DMS153 treated with DMSO at 0.1 percent for 48 hours (cell line): ENCODE results near the gene AVPR2.

Source experiments
- DNase-seq: peaks from one replicate; lab custom pipeline; 2025; ENCODE audit not compliant: unreplicated experiment; lab: John Stamatoyannopoulos, UW

AVPR2 gene

DNA sequence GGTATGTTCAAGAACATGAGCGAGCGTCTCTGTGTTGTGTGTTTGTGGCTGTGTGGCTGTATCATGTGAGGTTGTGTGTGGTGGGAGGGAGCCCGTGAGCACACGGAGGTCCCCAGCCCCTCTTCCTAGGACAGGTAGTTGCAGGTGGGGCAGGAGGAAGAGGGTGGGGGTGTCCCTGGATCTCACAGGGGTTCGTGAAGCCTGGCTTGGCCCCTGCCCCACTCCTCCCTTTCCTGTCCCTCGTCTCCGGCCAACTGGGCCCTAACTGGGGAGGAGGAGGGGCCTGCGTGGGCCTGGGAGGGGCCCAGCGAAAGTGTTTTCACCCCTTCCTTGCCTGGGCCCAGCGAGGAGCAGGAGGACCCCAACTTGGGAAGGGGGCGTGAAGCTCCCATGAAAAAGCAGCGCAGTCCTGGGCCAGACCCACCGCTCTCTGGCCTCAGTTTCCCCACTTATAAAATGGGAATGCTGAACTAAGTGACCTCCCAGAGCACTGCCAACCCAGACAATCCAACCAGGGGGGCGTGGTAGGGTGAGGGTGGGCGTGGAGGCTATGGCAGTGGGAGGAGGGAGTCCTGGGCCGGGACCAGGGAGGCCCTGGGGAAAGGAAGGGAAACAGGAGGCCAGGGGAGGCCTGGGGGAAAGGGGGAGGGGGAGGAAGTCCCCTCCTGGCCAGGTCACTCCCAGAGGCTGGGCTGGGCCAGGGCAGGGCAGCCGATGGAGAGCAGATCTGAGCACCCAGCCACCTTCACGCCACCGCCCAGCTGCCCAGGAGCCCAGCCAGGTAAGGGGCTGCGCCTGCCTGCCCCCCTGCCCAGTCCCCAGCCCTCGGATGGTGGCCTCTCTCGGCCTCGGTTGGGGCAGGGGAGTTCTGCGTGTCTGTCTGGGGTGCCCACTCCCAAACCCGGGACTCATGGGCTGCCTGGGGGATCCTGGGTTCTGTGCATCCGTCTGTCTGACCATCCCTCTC, at the start of gene AVPR2:
TSS of gene AVPR2 (plus strand) at position 683 of the 967 bp plus-strand sequence. CDS start 473 bp downstream, outside the sequence.
- no peak for DNase-seq

DNA sequence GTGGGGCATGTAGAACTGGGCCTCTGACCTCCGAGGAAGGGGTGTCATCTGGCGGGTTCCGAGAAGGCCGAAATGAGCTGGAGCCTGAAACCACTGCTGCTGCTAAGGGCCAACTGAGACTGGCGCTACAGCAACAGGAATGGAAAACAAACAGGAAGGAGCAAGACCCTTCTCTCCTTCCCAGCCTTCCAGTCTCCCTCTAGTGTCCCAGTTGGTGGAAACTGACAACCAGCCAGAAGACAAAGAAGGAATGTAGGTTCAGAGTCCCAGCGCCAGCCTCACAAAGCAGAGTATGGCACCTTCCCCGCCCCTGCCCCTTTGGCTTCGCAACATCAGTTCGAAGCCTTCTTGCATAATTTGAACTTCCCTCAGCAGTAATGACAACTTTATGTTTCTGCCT, 49.8 kb upstream of the AVPR2 start:
- DNase-seq: no peak

DNA sequence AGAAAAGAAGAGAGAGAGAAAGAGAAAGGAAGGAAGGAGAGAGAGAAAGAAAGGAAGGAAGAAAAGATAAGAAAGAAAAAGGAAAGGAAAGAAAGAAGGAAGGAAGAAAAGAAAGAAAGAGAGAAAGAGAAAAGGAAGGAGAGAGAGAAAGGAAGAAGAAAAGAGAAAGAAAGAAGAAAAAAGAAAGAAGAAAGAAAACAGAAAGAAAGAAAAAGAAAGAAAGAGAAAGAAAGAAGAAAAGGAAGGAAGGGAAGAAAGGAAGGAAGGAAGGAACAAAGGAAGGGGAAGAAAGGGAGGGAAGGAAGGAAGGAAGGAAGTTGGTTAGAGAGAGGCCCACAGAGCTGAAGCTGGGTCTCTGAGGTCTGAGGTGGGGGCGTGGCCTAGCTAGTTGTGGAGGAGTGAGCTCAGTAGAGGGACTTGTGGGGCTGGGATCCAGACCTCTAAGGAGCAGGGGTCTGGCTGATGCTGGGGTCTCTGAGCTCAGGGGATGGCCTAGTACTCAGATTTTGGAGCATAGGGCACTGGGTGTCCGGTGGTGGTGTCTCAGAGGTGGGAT, 47.0 kb upstream of the AVPR2 start:
- no peak for DNase-seq

DNA sequence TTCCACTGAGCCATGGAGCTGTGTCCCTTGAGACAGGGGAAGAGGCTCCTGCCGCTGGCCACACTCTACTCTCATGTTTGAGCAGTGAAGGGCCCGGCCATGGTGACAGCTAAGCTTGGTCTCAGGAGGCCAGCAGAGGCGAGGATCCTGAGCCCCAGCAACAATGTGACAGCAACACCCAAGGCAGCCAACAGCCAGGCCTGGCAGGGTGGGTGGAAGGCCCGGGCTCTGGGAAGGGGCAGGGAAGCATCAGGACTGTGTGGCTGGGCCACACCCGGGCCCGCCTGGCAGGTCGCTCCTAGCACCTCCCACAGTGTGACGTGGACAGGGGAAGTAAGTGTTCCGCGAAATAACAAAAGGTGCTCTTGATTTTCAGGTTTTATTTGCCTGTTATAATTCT, 43.3 kb upstream of the AVPR2 start:
- no peak for DNase-seq

DNA sequence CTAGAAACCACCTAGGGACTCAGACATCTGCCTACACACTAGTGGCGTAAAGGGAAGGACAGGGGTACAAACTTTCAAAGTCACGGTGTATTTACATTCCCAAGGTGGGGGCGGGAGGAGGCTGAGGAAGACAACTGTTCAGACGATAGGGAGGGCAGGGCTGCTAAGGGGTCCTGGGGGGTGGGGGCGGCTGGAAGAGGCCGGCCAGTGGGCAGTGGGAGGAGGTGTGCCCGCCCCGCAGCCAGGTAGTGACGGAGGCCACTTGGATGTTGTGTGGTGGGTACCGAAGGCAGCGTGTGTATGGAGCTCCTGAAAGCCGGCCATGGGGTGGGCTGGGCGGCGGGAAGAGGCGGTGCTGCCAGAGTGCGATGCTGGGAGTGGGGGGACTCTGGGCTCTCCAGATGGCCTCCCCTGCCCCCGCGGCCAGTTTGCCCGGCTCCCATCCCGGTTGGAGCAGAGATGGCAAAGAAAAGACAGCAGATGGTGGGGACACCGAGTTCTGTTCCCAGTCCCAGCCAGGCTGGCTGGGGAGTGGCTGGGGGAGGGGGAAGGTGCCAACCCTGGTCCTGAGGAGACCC, 42.7 kb upstream of the AVPR2 start:
- DNase-seq: no peak

DNA sequence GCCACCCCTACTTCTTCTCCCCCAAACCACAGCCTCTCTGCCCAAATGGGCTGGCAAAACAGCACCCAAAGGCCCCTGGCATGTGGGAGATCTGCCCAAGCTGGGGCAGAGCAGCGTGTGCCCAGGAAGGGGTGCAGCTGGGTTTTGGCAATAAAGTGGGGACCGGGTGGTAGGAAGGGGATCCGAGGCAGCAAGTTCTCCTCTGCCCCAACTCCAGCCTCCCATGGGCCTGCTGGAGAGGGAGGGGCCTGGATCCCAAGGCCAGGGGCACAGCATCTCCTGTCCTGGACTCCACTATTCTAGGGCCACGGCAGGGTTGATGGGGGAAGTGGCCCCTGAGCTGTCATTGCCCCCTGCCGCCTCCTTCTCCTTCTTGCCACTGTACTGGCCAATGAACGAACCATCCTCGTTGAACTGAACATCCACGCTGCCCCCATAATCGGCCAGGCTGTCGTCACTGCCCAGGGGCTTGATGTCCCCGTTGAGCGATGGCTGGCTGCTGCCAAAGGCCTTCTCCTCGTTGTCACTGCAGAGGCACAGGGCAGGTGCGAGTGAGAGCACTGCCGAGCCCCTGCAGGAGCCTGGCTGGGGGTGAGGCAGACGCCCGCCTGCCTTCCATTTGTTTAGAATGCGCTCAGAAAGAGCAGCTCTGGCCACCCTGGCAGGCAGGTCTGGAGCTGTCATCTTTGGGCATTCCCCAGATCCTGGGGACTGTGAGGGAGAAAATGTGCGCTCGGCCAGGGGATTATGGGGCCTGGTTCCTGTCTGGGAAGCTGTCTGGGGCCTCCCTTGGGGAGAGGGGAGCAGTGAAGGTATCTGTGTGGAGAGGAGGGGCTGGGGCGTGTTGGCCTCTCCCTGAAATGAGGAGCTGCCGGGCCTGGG, 41.9 kb upstream of the AVPR2 start:
- DNase-seq: no peak

DNA sequence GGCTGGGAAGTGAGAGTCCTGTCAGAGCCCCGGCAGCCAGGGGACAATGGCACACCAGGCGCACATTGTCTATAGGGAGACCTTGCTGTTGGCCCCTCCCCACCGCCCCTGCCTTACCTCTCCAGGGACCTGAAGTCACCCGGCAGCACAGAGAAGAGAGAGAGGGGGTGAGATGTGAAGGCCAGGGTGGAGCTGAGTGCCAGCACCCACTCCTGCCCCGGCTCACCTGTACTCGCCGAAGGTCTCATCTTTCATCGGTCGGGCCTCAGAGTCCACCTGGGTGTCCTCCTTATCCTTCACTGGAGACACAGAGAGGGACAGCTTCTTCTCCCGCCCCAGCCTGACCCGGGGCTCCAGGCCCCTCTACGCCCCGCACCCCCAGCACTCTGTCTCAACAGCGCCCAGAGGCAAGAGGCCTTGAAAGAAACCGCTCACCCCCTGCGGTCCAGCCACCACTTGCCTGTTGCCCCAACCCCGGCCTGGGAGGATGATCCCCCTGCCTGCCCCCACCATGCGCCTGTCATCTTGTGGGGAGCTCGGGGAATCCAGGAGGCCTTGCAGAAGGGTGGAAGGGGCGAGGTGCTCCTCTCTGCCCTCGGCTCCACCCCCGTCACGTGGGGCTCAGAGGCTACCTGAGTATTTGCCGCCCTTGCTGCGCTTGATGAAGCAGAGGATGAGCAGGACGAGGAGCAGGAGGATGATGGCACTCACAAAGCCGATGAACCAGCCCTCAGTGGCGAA, 41.1 kb upstream of the AVPR2 start:
- no peak for DNase-seq

DNA sequence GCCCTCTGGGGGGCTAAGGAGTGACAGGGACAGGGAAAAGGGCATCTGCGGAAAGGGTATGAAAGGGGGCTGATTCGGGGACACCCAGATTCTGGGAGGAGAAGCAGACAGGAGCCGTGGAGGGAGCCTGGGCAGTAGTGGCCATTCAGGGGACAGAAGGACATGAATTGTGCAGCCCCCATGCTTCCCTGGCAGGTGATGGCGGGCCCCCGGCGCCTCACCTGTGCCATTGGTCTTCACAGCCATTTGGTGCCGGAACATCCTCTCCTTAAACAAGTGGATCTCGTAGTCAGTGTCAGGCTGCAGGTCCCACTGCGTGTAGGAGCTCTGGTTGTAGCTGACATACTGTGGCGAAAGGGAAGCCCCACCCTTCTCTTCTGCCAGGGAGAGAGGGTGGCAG, 40.4 kb upstream of the AVPR2 start:
- no peak for DNase-seq

DNA sequence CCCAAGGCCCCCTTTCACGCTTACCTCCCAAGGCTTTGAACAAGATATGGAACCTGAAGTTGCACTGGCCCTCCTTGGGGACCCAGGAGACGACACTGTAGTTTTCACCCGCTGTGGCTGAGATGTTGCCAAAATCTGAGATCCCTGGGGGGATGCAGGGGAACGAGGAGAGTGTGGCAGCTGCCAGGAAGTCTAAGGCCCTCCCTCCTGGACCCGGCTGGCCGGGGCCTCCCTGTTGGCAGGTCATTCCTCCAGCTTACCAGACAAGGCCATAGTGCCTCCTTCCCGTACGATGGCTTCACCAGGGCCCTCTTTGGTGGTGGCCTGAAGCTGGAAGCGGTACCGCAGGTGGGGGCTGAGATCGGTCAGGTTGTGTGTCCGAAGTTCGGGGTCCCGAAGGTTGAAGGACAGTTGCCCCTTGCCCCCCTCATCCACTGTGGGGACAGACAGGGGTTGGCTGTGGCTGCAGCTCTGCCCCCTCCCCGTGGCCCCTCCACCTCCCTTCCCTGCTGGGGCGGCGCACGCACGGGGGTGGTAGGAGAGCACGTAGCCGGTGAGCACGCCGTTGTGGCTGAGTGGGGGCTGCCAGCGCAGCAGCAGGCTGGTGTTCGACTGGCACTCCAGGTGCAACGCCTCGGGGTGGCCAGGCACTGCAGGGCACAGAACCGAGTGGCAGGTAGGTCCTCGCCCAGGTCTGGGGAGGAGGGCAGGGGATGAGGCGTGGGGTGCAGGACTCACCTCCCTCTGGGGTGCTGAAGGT, 39.7 kb upstream of the AVPR2 start:
- DNase-seq: no peak

DNA sequence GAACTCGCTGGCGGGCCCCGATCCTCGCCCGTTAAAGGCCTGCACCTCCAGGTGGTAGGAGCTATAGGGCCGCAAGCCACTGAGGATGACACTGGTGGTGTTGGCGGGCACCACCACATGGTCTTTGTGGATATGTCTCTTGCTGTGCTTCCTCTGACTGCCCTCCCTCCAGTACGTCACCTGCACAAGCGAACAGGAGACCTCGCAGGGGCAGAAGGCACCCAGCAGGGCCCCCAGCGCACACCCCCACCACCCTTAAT, 39.2 kb upstream of the AVPR2 start:
- DNase-seq: no peak

DNA sequence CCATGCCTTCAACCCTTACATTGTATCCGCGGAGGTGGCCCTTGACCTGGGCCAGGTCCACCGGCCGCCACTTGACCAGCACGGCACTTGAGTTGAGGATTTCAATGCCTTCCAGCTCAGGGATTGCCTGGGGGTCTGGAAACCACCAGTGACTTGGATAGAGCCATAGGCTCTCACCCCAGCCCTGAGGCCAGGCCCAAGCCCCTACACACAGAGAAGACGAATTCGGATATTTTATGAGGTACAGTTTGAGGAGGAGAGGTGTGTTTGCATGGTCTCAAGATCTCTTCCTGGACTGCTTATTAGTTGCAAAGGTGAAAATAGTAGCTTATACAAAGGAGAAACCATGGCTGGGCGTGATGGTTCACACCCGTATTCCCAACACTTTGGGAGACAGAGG, 38.8 kb upstream of the AVPR2 start:
- DNase-seq: no peak

DNA sequence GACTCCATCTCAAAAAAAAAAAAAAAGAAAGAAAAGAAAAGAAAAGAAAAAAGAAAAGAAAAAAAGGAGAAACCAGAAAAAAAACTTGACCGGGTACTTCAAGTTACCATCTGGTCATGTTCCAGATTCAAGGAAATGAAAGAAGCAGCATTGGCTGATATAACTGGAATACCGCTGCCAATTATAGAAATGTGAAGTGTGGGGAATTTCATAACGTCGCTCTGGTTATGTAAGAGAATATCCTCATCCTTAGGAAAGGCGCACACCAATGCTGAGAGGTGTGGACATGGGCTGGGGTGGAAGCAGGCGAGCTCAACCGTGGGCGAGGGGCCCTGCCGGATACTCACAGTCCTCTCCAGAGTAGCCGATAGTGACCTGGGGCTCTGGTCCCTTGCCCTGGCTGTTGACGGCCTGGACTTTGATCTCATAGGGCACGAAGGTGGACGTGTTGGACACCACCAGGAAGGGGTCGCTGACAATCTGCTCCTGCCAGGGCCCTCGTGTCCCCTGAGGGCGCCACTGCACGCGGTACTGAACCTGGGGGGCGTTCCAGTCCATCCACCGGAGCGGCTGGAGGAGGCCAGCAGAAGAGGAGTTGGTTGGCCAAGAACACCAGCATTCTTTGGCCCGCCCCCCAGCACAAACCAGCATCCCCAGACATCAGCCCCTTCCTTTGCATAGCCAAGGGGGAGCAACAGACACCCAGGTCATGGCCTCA, 38.0 kb upstream of the AVPR2 start:
- DNase-seq: no peak

DNA sequence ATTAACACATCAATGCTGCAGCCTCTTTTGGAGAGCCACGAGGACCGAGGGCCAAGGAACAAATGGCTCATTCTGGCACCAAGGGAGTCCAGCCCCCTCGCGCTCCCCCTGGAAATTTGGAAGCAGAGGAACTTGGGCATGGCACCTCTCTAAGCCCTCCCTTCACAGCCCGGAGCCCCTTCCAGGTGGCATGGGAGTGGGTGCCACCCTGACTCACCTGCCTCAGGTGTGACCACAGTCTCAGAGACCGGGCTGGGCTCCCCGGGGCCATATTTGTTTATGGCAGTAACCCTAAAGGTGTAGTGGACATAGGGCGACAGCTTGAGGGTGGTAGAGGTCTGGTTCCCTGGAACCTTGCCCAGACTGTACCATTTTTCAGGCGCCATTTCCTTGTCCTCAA, 37.3 kb upstream of the AVPR2 start:
- no peak for DNase-seq

DNA sequence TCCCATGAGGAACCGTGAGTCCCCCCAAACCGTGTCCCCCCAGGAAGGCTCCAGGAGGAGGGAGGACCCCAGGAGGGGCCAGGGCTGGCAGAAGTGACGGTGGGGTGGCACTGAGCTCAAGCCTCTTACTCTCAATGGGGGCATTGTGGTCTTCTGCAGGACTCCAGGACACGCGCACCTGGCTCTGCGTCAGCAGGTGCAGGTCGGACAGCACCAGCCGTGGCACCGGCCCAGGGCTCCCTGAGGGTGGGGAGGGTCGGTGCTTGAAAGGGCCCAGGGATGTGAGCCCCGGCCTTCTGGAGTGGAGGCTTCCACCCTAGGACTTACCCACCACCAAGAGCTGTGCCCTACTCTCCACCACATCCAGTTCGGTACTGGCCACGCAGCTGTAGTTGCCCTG, 36.8 kb upstream of the AVPR2 start:
- no peak for DNase-seq

DNA sequence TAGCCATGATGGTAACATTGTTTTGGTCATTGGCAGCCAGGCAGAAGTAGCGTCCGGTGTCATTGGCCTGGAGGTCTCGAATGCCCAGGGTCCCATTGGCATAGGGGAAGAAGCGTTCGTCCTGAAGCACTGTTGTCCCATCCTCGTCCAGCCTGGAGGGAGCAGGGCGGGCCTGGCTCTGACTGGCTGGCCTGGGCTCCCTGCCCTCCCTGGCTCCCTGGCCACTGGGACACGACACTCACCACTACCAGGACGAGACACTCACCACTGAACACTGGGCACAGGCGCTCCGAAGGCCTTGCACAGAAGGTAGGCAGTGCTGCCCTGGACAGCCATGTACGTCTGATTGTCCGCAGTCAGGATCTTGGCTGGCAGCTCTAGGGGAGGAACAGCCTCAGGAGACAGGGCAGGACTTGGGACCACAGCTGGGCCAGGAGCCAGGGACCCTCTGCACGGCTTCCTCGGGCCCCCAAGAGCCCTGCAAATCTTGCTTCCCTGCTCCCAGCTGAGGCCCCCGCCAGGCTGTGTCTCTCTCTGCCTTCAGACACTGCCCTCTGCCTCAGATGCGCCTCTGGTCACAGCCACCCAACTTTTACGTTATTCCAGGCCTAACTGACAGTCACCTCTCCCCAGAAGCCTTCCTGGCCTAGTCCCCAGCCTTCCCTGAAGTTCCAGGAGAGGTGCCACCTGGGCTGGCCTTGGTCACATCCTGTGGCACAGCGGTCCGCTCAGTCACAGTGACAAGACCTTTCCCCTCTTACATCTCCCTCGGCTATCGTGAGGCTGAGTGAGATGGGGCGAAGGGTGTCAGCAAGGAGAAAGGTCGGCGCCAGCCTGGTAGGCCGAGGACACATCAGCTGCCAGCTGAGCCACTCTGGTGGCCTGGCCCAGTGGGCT, 35.6 kb upstream of the AVPR2 start:
- DNase-seq: no peak

DNA sequence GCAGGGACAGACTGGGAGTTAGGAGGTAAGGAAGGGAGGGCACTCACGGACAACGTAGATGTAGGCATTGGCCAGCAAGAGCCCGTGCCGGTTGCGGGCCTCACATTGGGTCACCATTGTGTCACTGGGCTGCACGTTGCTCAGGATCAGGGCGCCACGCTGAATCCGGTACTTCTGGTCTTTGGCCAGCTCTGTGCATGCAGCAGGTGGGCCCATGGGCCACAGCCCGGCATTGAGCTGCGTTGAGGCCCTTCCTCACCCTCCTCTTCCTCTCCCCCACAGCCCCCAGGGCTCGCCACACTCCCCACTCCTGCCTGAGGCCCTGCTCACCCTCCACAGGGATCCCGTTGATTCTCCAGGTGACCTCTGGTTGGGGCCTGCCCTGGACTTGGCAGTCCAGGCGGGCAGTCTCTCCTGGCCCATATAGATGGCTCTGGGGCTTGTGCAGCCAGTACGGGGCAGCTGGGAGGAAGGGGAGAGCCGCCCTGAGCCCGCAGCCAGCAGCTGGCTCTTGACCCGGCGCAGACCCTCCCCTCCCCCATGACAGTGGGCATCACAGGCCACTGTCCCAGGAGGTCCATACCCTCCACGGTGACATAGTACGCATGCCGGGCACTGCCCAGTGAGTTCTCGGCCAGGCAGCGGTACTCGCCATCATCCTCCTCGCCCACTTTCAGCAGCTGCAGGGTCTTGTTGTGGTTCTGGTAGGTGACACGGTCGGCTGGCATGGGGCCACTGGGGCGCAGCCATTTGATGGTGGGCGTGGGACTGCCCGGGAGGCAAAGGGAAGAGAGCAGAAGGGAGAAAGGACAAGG, 34.8 kb upstream of the AVPR2 start:
- DNase-seq: no peak

DNA sequence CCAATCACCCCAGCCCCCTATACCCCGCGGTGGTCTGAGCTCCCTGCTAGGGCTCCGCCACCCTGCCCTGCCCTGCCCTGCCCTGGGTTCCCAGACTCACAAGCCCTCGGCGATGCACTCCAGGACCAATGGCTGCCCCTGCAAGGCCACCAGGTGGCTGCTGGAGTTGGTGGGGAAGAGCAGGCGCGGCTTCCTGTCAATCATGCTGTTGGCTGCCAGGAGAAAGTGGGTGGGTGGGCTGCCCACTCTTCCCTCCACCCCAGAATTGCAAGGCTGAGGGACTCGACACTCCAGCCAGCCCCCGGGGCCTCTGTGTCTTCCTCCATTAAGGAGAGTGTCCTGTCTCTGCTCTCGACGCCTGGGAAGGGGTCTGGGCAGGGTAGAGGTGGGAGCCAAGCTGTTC, 34.2 kb upstream of the AVPR2 start:
- no peak for DNase-seq
